ENCODE data around the gene OR4D2. TPM values are rescaled to one million over a fixed set of nuclear protein-coding genes. Genes with fewer than 3 reads are reported as not detected.

The OR4D2 gene
- total RNA-seq, 1 experiment from 2014 or later: not detected

DNA sequence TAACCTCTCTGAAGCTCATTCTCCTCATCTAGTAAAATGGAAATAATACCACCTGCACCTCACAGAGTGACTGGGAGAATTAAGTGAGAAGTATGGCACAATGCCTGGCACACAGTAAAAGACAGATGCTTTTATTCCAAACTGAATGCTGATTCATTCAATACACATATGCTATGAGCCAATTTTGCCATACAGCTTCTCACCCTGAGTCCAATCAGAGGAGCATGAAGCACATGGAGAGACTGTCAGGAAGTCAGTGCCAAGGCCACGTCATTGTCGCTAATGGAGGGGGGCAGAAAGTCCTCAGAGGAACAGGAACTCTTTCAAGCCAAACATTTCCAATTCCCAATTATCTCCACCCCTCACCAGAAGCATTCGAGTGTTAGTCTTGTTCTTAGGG lies 40.7 kb downstream of the OR4D2 start:
- no TSS peak for BruUV-seq (replicated peaks)
- H3K9me3 Mint-ChIP-seq (ENCODE audit: unreplicated experiment): no peaks in the 10 kb centered on the region
- H3K36me3 Mint-ChIP-seq (ENCODE audit: insufficient read depth, unreplicated experiment): peaks cover 27% of the 10 kb centered on the region
- ChIA-PET CTCF (no interaction called here), POLR2A (no interaction called here)
- H3K4me1 Mint-ChIP-seq (ENCODE audit: insufficient read depth, unreplicated experiment): no peaks in the 10 kb centered on the region
- DNase-seq (ENCODE audit: unreplicated experiment): no peak
- intact Hi-C loops (cut with micrococcal nuclease): no loop called here
- TF ChIP-seq, protein P1, sequence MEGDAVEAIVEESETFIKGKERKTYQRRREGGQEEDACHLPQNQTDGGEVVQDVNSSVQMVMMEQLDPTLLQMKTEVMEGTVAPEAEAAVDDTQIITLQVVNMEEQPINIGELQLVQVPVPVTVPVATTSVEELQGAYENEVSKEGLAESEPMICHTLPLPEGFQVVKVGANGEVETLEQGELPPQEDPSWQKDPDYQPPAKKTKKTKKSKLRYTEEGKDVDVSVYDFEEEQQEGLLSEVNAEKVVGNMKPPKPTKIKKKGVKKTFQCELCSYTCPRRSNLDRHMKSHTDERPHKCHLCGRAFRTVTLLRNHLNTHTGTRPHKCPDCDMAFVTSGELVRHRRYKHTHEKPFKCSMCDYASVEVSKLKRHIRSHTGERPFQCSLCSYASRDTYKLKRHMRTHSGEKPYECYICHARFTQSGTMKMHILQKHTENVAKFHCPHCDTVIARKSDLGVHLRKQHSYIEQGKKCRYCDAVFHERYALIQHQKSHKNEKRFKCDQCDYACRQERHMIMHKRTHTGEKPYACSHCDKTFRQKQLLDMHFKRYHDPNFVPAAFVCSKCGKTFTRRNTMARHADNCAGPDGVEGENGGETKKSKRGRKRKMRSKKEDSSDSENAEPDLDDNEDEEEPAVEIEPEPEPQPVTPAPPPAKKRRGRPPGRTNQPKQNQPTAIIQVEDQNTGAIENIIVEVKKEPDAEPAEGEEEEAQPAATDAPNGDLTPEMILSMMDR (IDR thresholded peaks at IDR 0.05; ENCODE audit: unreplicated experiment): no peak
- no peaks in the 10 kb centered on the region for H3K27me3 Mint-ChIP-seq (ENCODE audit: insufficient read depth, unreplicated experiment)
- H3K27ac Mint-ChIP-seq (ENCODE audit: low read depth, unreplicated experiment): no peak overlapping the region
- H3K4me3 Mint-ChIP-seq (ENCODE audit: unreplicated experiment): no peak overlapping the region

DNA sequence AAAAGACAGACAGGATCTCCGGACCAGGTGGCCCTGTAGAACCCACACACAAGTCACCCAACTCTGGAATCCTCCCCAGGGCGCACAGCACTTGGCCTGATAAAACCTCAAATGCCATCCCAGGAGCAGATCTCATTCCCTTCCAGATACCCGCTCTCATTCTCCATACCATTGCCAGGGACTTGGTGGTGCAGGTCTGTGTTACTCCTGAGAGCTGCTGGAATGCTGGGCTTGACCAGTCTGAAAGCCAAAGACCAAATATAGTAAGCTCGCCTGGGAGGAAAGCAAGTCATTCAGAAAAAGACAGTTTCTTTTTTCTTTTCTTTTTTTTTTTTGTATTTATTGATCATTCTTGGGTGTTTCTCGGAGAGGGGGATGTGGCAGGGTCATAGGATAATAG lies 41.6 kb downstream of the OR4D2 start:
- H3K36me3 Mint-ChIP-seq (ENCODE audit: insufficient read depth, unreplicated experiment): peaks cover 33% of the 10 kb centered on the region
- TF ChIP-seq, protein P1 (IDR thresholded peaks at IDR 0.05; ENCODE audit: unreplicated experiment): no peak
- ChIA-PET CTCF (no interaction called here), POLR2A (no interaction called here)
- intact Hi-C loops (cut with micrococcal nuclease): no loop called here
- H3K4me1 Mint-ChIP-seq (ENCODE audit: insufficient read depth, unreplicated experiment): no peaks in the 10 kb centered on the region
- no peak overlapping the region for H3K27ac Mint-ChIP-seq (ENCODE audit: low read depth, unreplicated experiment)
- H3K4me3 Mint-ChIP-seq (ENCODE audit: unreplicated experiment): no peak overlapping the region
- DNase-seq (ENCODE audit: unreplicated experiment): no peak
- no peaks in the 10 kb centered on the region for H3K27me3 Mint-ChIP-seq (ENCODE audit: insufficient read depth, unreplicated experiment)
- no TSS peak for BruUV-seq (replicated peaks)
- H3K9me3 Mint-ChIP-seq (ENCODE audit: unreplicated experiment): no peaks in the 10 kb centered on the region

DNA sequence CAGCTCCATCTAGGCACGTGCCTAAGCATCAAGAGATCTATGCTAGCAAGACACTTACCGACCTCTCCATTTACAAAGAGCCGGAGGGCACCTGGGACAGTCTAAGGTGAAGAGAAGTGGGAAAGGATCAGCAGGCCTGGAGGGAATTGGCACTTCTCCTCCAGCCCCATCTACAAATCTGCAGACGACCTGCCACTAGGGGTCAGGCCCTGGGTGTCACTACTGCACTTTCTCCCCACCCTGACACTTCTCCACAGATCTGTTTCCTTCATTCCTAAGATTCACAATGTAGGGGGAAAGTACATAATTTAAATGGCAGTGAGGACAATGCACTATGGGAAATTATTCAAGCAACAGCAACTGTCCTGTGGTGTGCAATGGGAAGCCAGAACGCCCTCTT lies 44.1 kb downstream of the OR4D2 start:
- H3K4me1 Mint-ChIP-seq (ENCODE audit: insufficient read depth, unreplicated experiment): no peaks in the 10 kb centered on the region
- TF ChIP-seq, protein P1 (IDR thresholded peaks at IDR 0.05; ENCODE audit: unreplicated experiment): no peak
- intact Hi-C loops (cut with micrococcal nuclease): no loop called here
- H3K36me3 Mint-ChIP-seq (ENCODE audit: insufficient read depth, unreplicated experiment): peaks cover 43% of the 10 kb centered on the region
- CTCF ChIA-PET: interaction anchor here (0.7 to 0.8 kb wide), 2 partner anchors 16 to 61 kb away, joined by 3 read pairs; no protein-coding TSS in a partner anchor
- no peak overlapping the region for H3K4me3 Mint-ChIP-seq (ENCODE audit: unreplicated experiment)
- H3K27ac Mint-ChIP-seq (ENCODE audit: low read depth, unreplicated experiment): no peak overlapping the region
- no TSS peak for BruUV-seq (replicated peaks)
- H3K9me3 Mint-ChIP-seq (ENCODE audit: unreplicated experiment): no peaks in the 10 kb centered on the region
- H3K27me3 Mint-ChIP-seq (ENCODE audit: insufficient read depth, unreplicated experiment): no peaks in the 10 kb centered on the region
- no peak for DNase-seq (ENCODE audit: unreplicated experiment)
- POLR2A ChIA-PET: interaction anchor here (0.6 kb wide), 1 partner anchor 68 kb away, joined by 3 read pairs; no protein-coding TSS in a partner anchor

DNA sequence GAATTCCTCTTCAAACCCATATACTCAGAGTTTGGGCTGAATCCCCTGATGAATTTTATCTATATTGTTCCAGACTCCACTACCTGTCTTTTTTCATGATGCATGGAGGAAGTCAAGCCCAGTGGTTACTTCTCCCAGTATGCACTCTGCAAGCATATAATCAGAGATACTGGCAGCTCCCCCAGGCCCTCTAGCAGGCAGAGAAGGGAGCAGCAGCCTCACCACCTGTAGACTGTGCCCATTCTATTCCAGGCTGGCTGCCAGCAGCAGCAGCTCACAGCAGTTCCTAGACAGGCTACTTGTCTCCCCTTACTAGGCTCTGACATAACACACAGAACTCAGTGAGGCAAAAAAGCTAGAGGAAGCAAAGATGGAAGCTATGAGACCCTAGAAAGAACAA lies 48.9 kb downstream of the OR4D2 start:
- Mint-ChIP-seq H3K4me1 (ENCODE audit: insufficient read depth, unreplicated experiment) (peaks cover 7% of the 10 kb centered on the region), H3K9me3 (ENCODE audit: unreplicated experiment) (no peaks in the 10 kb centered on the region), H3K27me3 (ENCODE audit: insufficient read depth, unreplicated experiment) (no peaks in the 10 kb centered on the region), H3K36me3 (ENCODE audit: insufficient read depth, unreplicated experiment) (peaks cover 32% of the 10 kb centered on the region), H3K27ac (ENCODE audit: low read depth, unreplicated experiment) (no peak overlapping the region), H3K4me3 (ENCODE audit: unreplicated experiment) (no peak overlapping the region)
- CTCF ChIA-PET: interaction anchor here (0.5 kb wide), 1 partner anchor 127 kb away, joined by 3 read pairs; no protein-coding TSS in a partner anchor
- POLR2A ChIA-PET: interaction anchor here (0.5 kb wide), 1 partner anchor 23 kb away, joined by 3 read pairs; the partner anchor contains the start of gene EPX
- BruUV-seq (replicated peaks): no TSS peak
- peak; percentile 17 for DNase-seq (ENCODE audit: unreplicated experiment)
- intact Hi-C loops (cut with micrococcal nuclease): no loop called here
- TF ChIP-seq, protein P1 (IDR thresholded peaks at IDR 0.05; ENCODE audit: unreplicated experiment): no peak
